Body of pancreas (tissue), 4 donors: ENCODE data around the gene DENND2D.

Experiments
- POLR2A ChIP-seq, 3 donors: fragments of 450-650 bp; IDR thresholded peaks; one replicate each; pipeline ENCODE4 v1.6.1; 2016; ENCODE audit warnings: antibody characterized with exemption in 3 of 3, mild to moderate bottlenecking in 2 of 3
- TF ChIP-seq, protein P1 (sequence below), 7 experiments: fragments of 450-650 bp in 4 of 7; fragments of 200-600 bp in 3 of 7; sonication (generic) in 3 of 7; IDR thresholded peaks; one replicate each; pipeline ENCODE4 v1.5.1; 2016 to 2019; ENCODE audit warnings: antibody characterized with exemption in 7 of 7

DNA sequence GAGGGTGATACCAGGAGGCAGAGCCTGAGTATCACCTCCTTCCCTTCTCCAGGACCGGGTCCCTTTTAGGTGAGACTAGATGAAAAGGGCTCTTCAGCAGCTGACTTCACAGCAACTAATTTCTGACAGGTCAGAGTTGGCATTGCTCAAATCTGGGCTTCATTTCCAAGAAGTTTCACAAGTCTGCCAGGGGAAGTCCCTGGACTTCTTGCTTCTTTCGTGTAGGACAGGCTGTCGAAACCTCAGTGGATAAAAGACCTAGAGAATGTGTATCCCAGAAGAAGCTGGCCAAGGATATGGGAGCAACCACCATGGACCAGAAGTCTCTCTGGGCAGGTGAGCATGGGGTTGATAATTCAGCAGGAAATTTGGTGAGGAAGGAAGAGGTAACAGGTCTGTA lies 27.0 kb upstream of the DENND2D start, which contains the start of gene CHI3L2:
- TF ChIP-seq, protein P1, sequence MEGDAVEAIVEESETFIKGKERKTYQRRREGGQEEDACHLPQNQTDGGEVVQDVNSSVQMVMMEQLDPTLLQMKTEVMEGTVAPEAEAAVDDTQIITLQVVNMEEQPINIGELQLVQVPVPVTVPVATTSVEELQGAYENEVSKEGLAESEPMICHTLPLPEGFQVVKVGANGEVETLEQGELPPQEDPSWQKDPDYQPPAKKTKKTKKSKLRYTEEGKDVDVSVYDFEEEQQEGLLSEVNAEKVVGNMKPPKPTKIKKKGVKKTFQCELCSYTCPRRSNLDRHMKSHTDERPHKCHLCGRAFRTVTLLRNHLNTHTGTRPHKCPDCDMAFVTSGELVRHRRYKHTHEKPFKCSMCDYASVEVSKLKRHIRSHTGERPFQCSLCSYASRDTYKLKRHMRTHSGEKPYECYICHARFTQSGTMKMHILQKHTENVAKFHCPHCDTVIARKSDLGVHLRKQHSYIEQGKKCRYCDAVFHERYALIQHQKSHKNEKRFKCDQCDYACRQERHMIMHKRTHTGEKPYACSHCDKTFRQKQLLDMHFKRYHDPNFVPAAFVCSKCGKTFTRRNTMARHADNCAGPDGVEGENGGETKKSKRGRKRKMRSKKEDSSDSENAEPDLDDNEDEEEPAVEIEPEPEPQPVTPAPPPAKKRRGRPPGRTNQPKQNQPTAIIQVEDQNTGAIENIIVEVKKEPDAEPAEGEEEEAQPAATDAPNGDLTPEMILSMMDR (IDR thresholded peaks at IDR 0.05) = no peak
- TF ChIP-seq POLR2A (IDR thresholded peaks at IDR 0.05) = no peak
